ENCODE measurements around the gene DFFB.
"Not testable (repeated sequence)": the region's sequence is repeated elsewhere in the genome, so short reads cannot be mapped to it uniquely, and the experiment has no call there.

Gene DFFB

DNA sequence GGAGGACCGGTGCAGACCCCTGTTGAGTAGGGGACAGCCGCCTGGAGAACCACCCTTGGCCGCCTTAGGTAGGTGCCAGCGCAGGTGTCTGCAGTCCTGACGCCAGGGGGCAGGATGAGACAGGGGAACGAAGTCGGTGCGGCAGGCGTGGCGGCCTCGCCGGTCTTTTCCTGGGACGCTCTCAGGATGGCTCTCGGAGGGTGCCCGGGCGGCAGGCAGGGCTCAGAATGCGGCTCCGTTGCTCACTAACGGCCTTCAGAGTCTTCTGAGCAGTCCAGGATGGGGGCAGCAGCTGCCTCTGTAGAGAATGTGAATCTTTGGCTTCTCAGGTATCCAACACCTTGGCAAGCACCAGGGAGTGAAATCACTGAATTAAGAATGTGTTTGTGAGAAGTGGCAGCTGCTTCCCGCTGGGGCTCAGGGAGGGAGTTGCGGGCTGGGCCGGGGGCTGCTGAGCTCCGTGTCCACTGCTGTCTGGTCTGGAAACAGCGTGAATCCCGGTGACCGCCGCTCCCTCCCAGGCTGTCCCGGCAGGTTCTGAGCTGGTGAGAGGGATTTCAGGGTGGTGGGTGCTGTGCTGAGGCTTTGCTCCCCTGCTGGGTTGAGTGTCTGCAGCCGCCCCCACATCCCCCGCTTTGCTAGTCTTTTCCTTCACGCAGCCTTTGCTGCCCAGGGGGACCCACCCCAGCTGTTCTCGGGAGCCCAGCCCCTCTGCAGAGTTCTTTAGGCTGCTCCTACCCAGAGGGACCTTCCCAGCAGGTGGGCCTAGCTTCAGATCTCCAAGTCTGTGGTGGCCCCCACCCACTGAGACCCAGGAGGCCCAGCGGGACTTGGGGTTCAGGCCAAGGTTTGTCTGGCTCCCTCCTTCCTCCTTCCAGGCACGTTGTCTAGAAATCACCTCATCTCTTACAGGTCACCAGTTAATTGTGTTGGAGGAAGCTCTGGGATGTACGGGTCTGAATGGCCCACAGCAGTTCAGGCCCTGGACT lies 53.9 kb downstream of the DFFB start:
- peak; percentile 53 for DNase-seq (ENCODE audit: low read depth)

DNA sequence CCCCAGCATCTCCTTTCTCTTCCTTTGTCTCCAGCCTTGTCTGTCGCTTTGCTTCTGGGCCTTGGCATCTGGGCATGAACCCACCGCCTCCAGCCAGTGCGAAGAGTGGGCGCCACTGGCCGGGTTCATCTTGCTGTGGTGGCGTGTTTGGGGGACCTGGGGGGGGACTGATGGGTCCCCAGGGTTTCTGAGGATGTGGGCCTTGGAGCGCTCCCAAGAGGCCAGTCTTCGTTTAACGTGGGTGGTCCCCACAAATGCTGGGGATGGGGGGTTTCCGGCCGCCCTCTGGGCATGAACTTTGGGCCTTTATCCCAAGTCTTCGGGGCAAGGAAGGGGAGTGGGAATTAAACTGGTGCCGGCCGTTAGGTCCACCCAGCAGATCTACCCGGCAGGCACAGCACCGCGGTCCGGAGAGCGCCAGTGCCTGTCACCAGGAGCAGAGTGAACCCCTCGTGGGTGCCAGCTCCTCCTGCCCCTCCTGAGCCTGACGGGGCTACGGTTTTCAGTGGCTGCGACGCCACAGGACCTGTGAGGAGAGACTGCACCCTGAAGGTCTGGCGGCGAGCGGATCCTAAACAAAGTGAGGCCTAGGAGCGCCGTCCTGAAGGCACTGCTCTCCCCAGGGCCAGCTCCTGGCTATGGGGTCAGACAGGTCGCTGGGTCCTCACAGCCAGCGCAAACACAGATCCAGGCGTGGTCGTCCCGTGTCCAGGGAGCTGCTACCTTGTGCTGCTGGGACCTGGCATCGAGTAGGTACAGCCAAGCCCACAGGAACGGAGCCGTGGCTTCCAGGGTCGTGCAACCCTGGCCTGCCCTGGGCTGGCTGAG lies 54.9 kb downstream of the DFFB start:
- no peak for DNase-seq (ENCODE audit: low read depth)

DNA sequence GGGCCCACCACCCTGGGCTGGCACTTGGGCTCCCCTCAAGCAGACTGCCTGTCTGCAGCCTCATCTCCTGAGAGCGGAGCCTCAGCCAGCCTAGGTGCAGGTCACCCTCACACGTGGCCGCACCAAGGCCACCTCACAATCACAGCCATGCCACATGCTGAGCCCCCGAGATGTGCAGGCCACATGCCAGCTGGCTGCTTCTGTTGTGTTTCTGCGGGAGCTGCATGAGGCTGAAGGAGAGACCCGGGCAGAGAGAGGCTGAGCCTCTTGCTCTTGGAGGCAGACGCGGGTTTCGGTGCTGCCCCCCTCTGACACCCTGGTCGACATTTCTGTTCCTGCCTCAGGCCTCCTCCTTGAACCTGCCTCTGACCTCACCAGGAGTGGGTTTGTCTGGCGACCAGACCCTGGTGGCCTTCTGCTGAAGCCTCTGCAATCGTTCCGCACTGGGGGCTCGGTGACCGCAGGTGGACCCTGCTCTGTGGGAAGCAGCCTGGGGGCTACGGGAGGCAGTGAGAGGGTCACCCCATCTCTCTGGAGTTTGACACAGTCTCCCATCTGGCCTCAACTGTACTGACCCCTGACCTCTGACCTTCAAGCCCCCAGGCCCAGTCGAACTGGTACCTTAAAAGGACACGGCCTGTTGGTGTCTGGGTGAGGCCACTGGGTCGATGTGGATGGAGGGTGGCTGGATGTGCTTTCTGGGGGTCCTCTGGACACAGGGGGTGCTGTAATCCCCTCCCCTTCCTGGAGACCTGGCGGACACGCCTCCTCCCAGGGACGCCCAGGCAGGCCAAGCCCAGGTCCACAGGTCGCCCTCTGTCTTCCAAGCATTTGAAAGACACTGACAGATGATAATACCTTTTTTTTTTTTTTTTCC lies 55.8 kb downstream of the DFFB start:
- DNase-seq (ENCODE audit: low read depth), result no peak

DNA sequence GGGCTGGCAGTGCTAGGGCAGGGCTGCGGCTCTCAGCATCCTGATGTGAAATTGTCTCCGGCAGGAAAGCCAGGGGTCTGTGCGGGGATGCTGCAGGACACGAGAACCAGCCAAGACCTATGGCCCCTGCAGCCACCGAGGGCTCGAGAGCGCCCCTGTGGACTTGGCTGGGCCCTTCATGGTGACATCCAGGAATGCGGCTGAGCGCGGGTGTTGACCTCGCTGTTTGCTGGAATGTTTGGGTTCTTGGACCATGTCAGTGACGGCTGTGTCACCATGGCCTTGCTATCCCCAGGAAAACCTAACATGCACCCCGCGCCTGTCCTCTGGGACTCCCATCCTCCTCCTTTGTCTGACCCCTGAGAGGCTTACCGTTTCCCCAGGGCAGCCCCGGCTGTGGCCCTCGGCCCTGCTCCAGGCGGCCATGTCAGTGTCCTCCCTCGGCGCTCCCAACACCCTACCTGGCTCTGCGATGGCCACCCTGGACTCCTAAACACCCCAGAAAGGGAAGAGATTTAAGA lies 57.1 kb downstream of the DFFB start:
- DNase-seq (ENCODE audit: low read depth), result no peak

DNA sequence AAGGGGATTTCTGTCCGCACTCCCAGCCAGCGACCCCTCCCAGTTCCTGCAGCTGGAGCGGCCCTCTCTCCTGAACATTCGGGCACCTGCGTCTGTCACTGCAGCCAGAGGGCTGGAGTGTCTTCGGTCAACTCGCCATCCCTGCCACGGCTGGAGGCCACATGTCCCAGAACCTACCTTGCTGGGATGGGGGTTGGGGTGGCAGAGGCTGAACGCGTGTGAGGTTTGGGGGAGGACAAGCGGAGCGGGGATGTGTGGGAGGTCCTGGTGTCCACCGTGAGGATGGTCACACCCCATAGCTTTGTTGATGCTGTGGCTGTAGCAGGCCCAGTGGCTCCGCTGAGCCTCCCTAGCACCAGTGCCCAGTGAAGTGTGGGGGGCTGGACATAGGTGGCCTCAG lies 57.6 kb downstream of the DFFB start:
- no peak for DNase-seq (ENCODE audit: low read depth)

DNA sequence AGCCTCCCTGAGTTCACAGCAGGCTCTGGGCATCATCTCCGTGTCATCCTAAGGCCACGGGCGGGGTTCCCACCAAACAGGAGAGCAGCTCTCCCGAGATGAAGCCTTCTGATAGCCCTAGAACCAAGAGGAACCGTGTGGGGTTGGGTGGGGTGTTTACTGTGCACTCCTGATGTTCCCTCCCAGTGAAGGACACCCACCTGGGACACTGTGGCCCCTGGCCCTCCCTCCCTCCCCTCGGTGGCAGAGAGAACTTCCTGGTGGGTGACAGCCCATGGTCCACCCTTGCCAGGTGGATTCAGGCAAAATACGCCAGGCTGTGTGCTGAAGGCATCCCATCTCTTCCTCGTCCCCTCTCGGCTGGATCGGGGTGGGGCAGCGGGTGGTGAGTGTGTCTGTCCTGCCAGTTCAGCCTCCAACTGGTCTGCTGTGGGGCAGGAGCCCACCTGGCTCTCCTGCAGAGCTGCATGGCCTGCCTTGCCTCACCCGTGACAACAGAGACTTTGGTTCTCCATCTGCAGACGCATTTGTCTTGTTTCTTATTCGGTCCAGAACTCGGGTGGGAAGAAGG lies 58.4 kb downstream of the DFFB start:
- DNase-seq (ENCODE audit: low read depth), result no peak

DNA sequence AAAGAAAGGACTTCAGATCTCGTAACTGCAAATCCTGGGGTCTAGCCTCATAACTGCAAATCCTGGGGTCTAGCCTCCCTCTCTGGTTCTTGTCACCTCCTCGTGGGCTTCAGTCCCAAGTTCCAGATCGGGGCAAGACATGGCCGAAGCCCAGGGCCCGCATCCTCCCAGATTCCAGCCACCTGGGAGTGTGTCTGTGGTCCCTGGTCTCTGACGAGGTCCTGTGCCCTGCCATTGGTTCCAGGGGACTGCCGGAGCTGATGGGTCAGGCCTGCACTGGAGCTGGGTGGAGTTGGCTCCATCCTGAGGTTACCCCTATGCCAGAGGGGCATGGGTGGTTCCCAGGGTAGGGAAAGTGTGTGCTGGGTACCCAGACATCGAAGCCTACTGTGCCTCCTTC lies 60.5 kb downstream of the DFFB start:
- DNase-seq (ENCODE audit: low read depth), result no peak

DNA sequence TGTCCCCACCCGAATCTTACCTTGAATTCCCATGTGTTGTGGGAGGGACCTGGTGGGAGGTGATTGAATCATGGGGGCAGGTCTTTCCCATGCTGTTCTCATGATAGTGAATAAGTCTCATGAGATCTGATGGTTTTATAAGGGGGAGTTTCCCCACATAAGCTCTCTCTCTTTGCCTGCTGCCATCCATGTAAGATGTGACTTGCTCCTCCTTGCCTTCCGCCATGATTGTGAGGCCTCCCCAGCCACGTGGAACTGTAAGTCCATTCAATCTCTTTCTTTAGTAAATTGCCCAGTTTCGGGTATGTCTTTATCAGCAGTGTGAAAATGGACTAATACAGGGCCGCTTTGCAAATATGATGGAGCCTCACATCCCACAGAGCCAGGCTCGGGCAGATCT lies 61.1 kb downstream of the DFFB start:
- not testable (repeated sequence) for DNase-seq (ENCODE audit: low read depth)

DNA sequence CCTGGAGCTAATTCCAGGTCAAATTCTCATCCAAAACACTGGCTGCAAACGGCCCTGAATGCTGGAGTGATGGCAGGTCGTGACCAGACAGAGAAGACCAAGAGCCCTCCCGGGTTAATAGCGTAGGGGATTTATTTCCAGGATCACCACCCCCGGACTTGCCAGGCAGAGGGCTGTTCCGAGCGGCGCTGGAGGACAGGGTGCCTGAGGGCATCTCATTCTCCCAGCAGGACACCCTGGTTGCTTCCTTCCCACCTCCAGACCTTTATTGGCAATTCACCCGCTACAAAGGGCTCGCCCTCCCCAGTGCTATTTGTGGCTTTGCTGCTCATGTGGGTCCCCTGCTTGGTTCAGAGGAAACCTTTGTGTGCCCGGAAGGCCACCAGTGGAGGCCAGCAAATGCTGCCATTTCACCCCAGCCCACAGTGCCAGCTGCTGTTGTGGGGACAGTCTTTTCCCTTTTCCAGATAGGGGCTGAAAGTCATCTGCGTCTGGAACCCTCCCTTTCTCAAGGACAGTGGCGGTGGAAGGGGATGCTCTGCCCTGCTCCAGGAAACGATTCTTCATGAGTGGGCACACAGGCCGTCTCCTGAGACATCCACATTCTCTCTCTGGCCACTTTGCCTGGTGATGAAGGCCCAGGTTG lies 61.8 kb downstream of the DFFB start:
- no peak for DNase-seq (ENCODE audit: low read depth)

DNA sequence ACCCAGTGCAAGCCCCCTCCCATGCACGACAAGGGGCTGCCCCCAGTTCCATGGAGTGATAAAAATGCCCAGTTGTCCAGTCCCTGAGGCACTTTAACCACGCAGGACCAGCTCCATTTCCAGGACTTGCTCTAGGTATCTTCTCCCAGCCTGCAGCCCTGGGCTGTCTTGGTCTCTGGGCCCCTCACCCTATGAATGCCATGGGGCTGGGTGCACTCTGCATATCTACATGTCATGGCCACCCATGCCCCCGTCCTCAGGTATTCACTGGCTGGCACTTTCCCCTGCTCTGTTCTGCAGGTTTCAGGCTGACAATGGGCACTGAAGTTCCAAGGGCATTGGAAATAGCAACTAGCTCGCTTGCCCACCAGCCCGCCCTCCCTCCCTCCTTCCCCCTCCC lies 62.4 kb downstream of the DFFB start:
- no peak for DNase-seq (ENCODE audit: low read depth)

DNA sequence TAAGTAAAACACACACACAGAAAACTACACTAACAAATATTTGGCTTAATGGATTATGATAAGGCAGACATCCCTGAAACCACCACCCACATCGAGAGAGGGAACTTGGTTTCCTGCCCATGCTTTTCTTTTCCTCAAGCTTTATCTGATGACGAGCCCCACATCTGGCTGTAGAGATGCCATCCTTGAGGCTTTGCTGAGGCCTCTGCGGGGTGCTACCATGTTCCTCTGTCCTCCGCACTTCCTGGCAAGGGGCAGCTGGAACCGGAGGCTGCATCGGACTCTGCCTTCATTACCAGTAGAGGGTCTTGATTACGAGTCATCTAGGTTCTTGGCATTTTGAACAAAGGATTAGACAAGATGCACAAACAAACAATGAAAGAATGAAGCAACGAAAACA lies 64.5 kb downstream of the DFFB start:
- no peak for DNase-seq (ENCODE audit: low read depth)

DNA sequence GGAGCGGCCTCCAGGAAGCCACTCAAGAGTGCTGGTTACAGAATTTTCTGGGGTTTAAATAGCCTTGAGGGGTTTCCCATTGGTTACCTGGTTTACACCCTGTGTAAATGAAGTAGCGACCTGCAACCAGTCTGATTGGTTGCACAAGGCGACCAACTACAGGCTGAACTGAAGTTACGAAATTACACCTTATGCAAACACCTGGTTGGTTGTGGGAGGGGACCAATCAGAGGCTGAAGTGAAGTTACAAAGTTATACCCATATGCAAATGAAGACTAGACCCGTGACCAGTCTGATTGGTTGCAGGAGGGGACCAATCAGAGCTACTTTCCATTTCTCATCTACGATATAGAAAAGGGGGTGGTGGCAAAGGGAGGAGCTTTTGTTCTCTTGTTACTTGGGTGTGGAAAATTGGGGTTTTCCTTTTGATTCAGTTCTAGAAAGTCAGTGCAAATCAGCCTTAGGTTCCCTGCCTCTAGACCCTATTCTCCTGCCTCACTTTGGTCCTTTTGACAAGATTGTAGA lies 65.0 kb downstream of the DFFB start:
- no peak for DNase-seq (ENCODE audit: low read depth)

DNA sequence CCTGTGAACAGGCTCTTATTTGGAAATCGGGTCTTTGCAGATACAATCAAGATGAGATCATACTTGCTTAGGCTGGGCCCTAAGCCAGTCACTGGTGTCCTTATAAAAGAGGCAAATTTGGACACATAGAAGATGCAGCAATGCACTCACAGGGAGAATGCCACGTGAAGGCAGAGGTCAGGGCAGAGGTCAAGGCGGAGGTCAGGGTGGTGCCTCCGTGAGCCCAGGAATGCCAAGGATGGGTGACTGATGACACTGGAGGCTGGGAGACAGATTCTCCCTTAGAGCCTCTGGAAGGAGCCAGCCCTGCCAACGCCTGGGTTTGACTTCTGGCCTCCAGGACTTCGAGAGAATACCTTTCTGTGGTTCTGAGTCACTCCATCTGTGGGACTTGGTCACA lies 65.6 kb downstream of the DFFB start:
- no peak for DNase-seq (ENCODE audit: low read depth)

DNA sequence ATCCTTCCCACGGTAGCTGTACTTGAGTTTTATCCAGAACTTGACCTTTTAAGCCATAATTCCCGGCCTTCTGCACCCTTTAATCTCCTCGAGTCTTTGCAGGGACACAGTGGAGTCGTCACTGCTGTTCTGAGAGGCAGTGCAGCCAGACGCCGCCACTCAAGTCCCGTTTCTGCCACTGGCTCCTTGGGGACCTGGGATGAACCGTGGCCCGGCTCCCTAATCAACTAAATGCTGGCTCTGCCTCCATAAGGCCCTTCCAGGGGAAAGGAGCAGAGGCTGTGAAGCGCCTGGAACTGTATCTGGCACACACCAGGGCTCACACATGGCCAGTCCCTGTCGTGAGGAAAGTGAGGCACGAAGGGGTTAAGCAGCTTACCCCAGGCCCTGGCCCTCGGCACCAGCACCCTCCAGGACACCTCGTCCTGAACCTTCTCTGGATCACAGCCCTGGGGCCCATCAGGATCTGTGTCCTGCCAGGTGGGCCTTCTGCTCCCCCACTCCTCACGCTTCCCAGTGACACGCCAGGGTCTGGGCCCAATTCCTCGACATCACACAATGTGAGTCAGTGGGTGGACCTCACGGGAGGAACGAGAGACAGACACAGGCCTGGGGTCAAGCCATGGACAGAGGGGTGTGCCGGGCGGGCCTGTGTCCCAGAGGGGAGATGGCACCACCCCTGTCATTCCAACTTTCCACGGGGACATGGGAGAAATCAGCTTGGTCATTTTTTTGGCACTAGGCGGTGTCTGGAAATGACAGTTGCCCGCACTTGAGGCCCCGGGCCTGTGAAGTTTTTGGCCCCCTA lies 66.3 kb downstream of the DFFB start:
- no peak for DNase-seq (ENCODE audit: low read depth)

DNA sequence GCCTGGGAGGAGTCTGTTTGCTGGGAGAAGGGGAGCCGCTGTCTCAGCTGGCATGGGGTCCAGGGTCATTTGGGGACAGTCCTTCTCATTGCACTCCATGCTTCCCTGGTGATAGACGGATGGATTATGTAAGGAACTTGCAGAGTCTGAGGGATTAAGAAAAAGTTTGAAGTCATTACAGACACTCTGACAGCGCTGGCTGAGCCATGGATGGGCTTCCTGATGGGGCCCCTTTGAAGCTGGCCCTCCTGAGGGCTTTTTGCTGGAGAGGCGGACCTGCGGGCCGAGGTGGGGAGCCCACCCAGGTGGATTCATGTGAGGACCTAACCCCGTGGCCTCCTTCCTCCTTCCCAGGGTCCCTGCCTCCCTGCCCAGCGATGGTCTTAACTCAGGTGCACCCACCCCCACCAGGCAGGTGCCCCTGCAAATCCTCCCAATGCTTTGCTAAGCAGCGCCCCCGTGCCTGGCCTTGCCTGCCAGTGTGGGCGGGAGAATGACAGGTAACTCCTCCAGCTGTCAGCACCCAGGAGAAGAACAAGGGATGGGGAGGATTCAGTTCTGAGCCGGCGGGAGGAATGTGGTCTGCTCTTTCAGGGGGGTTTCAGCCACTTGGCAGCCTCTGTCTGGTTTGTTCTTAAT lies 67.0 kb downstream of the DFFB start:
- DNase-seq (ENCODE audit: low read depth), result no peak

DNA sequence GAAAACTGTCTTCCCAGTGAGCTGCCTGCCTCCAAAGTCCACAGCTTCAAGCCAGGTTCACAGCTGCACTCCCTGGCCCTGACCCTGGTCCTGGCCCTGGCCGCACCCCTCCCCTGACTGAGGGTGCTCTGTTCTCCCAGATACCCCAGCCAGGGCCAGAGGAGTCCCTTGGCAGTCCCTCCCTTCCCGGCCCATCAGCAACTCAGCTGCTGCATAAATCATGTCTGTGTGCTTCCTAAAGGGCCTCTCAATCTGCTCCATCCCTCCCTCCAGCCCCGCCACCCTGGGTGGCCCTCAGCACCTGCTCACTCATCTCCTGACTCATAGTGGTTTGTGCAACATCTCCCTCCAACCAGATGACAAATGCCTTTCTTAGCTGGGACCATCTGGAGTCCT lies 67.5 kb downstream of the DFFB start:
- no peak for DNase-seq (ENCODE audit: low read depth)

DNA sequence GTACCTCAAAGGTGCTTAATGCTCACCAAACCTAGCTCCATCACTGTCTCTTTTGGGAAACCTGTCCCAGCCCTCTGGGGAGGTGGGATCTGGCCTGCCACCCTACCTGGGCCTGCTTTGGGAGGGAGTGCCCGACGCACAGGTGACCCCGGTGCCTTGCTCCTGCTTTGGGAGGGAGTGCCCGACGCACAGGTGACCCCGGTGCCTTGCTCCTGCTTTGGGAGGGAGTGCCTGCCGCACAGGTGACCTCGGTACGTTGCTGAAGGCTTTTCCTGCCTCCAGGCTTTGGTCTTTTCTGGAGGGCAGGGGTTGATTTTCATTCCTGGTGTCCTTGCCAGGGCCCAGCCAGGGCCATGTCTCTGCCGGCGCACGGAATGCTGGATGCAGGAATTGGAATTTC lies 68.0 kb downstream of the DFFB start:
- DNase-seq (ENCODE audit: low read depth), result no peak

DNA sequence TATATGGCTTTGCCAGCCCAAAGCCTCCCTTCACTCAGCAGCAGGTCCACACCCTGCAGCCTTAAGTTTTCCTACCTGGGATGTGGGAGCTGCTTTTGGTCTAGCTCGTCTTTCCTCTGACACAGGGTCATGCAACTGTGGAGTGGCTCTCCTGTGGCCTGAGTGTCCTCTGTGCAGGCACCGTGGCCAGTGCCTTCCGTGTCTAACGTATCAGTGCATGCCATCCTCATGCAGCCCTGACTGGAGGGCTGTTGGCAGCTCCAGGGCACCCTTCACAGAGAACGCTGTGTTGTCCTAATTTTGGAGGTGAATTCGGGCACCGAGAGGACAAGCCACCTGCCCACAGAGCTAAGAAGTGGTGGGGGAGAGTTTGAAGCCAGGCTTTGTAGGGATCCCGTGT lies 68.5 kb downstream of the DFFB start:
- DNase-seq (ENCODE audit: low read depth), result no peak

DNA sequence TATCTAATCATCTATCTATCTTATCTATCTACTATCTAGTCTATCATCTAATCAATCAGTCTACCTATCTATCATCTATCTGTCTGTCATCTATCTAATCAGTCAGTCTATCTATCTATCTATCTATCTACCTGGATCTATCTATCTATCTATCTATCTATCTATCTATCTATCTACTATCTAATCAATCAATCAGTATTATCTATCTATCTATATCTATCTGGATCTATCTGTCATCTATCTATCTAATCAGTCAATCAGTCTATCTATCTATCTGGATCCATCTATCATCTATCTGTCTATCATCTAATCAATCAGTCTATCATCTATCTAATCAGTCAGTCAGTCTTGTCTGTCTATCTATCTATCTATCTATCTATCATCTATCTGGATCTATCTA lies 69.7 kb downstream of the DFFB start:
- DNase-seq (ENCODE audit: low read depth), result no peak

Measured in stimulated activated CD8-positive, alpha-beta memory T cell treated with anti-CD3 and anti-CD28 coated beads, Interleukin-7, amount 100 ng/mL, for 24 hours (primary cell).